SK-N-SH treated with all-trans-retinoic acid at 6 μM for 48 hours (cell line): ENCODE data around the gene NAGLU.

Experiments
- ATAC-seq: fragments of 200-7000 bp; cut with Tn5 transposase; 3 replicates; pipeline ENCODE4 v1.9.1; 2020; ENCODE audit warnings: mild to moderate bottlenecking, moderate library complexity
- ARNTL ChIP-seq: fragments of 450-650 bp; formaldehyde crosslinking; IDR thresholded peaks from 2 replicates; pipeline ENCODE4 v1.5.0; 2020; ENCODE audit warnings: low read depth, mild to moderate bottlenecking, moderate library complexity, borderline replicate concordance
- BACH2 ChIP-seq: fragments of 250-450 bp; sonication (Bioruptor Pico); IDR thresholded peaks from 2 replicates; pipeline ENCODE4 v1.9.0; 2021; ENCODE audit warnings: mild to moderate bottlenecking, borderline replicate concordance
- CSDC2 ChIP-seq: fragments of 250-450 bp; sonication (Bioruptor Pico); IDR thresholded peaks from 2 replicates; pipeline ENCODE4 v1.5.0; 2020; ENCODE audit warnings: mild to moderate bottlenecking, moderate library complexity
- ESRRG ChIP-seq: fragments of 250-450 bp; sonication (Bioruptor Pico); IDR thresholded peaks from 2 replicates; pipeline ENCODE4 v1.6.1; 2021; ENCODE audit warnings: mild to moderate bottlenecking
- ISL1 ChIP-seq: fragments of 250-450 bp; sonication (Bioruptor Pico); IDR thresholded peaks from 2 replicates; pipeline ENCODE4 v2.1.2; 2022; ENCODE audit warnings: mild to moderate bottlenecking, moderate library complexity
- OSR1 ChIP-seq: fragments of 250-450 bp; sonication (Bioruptor Pico); IDR thresholded peaks from 2 replicates; pipeline ENCODE4 v1.8.0; 2022; ENCODE audit warnings: moderate library complexity, mild to moderate bottlenecking, inconsistent platforms
- POU6F1 ChIP-seq: fragments of 250-450 bp; sonication (Bioruptor Pico); IDR thresholded peaks from 2 replicates; pipeline ENCODE4 v1.8.0; 2021; ENCODE audit warnings: low read depth, mild to moderate bottlenecking, moderate library complexity, borderline replicate concordance
- PPARA ChIP-seq: fragments of 250-450 bp; sonication (Bioruptor Pico); IDR thresholded peaks from 2 replicates; pipeline ENCODE4 v1.5.0; 2020; ENCODE audit warnings: mild to moderate bottlenecking, borderline replicate concordance
- RARB ChIP-seq: fragments of 250-450 bp; sonication (Bioruptor Pico); IDR thresholded peaks from 2 replicates; pipeline ENCODE4 v1.8.0; 2021; ENCODE audit warnings: mild to moderate bottlenecking, moderate library complexity
- SNAI2 ChIP-seq: fragments of 250-450 bp; sonication (Bioruptor Pico); IDR thresholded peaks from 2 replicates; pipeline ENCODE4 v1.5.0; 2020; ENCODE audit warnings: mild to moderate bottlenecking, moderate library complexity
- TCF4 ChIP-seq: fragments of 250-450 bp; sonication (Bioruptor Pico); IDR thresholded peaks from 2 replicates; pipeline ENCODE4 v1.8.0; 2021; ENCODE audit warnings: mild to moderate bottlenecking, moderate library complexity, borderline replicate concordance
- TOX ChIP-seq: fragments of 250-450 bp; sonication (Bioruptor Pico); IDR thresholded peaks from 2 replicates; pipeline ENCODE4 v1.8.0; 2021; ENCODE audit warnings: mild to moderate bottlenecking, moderate library complexity, borderline replicate concordance
- ZC3H10 ChIP-seq: fragments of 250-450 bp; sonication (Bioruptor Pico); IDR thresholded peaks from 2 replicates; pipeline ENCODE4 v1.5.1; 2021; ENCODE audit warnings: mild to moderate bottlenecking, moderate library complexity
- ZFP3 ChIP-seq: fragments of 250-450 bp; sonication (Bioruptor Pico); IDR thresholded peaks from 2 replicates; pipeline ENCODE4 v1.5.0; 2020; ENCODE audit warnings: mild to moderate bottlenecking, moderate library complexity
- ZFP30 ChIP-seq: fragments of 450-650 bp; formaldehyde crosslinking; IDR thresholded peaks from 2 replicates; pipeline ENCODE4 v1.5.0; 2022; ENCODE audit warnings: mild to moderate bottlenecking, moderate library complexity
- ZNF565 ChIP-seq: fragments of 450-650 bp; formaldehyde crosslinking; conservative IDR thresholded peaks from 2 replicates; pipeline ENCODE4 v1.5.0; 2020; ENCODE audit warnings: low read depth, mild to moderate bottlenecking, moderate library complexity
- ZNF70 ChIP-seq: fragments of 450-650 bp; formaldehyde crosslinking; IDR thresholded peaks from 2 replicates; pipeline ENCODE4 v1.5.0; 2020; ENCODE audit warnings: mild to moderate bottlenecking, moderate library complexity
- ZNF8 ChIP-seq: fragments of 450-650 bp; formaldehyde crosslinking; IDR thresholded peaks from 2 replicates; pipeline ENCODE4 v1.5.0; 2020; ENCODE audit warnings: mild to moderate bottlenecking, moderate library complexity
- TF ChIP-seq, protein P1 (sequence below): fragments of 250-450 bp; sonication (Bioruptor Pico); IDR thresholded peaks from 2 replicates; pipeline ENCODE4 v1.5.0; 2020; ENCODE audit warnings: mild to moderate bottlenecking, moderate library complexity
- TF ChIP-seq, protein P2 (sequence below): fragments of 250-450 bp; sonication (Bioruptor Pico); IDR thresholded peaks from 2 replicates; pipeline ENCODE4 v1.5.1; 2020; ENCODE audit warnings: low read depth, mild to moderate bottlenecking, moderate library complexity

Gene NAGLU

GRCh38 chr17:42527932-42528331 lies 8.1 kb upstream of the NAGLU start:
- TF ChIP-seq ZNF8 (CRISPR knock-in tag) (no peak), POU6F1 (CRISPR knock-in tag) (no peak), BACH2 (CRISPR knock-in tag) (no peak), RARB (CRISPR knock-in tag) (no peak), ZFP30 (CRISPR knock-in tag) (no peak), ESRRG (CRISPR knock-in tag) (no peak), TCF4 (no peak), OSR1 (CRISPR knock-in tag) (no peak), ARNTL (CRISPR knock-in tag) (no peak), ZC3H10 (CRISPR knock-in tag) (no peak), ZNF565 (CRISPR knock-in tag) (no peak), ISL1 (CRISPR knock-in tag) (no peak), PPARA (CRISPR knock-in tag) (no peak), ZFP3 (CRISPR knock-in tag) (no peak), SNAI2 (CRISPR knock-in tag) (no peak)
- TF ChIP-seq, protein P1, sequence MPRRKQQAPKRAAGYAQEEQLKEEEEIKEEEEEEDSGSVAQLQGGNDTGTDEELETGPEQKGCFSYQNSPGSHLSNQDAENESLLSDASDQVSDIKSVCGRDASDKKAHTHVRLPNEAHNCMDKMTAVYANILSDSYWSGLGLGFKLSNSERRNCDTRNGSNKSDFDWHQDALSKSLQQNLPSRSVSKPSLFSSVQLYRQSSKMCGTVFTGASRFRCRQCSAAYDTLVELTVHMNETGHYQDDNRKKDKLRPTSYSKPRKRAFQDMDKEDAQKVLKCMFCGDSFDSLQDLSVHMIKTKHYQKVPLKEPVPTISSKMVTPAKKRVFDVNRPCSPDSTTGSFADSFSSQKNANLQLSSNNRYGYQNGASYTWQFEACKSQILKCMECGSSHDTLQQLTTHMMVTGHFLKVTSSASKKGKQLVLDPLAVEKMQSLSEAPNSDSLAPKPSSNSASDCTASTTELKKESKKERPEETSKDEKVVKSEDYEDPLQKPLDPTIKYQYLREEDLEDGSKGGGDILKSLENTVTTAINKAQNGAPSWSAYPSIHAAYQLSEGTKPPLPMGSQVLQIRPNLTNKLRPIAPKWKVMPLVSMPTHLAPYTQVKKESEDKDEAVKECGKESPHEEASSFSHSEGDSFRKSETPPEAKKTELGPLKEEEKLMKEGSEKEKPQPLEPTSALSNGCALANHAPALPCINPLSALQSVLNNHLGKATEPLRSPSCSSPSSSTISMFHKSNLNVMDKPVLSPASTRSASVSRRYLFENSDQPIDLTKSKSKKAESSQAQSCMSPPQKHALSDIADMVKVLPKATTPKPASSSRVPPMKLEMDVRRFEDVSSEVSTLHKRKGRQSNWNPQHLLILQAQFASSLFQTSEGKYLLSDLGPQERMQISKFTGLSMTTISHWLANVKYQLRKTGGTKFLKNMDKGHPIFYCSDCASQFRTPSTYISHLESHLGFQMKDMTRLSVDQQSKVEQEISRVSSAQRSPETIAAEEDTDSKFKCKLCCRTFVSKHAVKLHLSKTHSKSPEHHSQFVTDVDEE (CRISPR knock-in tag), result no peak
- no peak for ATAC-seq

DNA sequence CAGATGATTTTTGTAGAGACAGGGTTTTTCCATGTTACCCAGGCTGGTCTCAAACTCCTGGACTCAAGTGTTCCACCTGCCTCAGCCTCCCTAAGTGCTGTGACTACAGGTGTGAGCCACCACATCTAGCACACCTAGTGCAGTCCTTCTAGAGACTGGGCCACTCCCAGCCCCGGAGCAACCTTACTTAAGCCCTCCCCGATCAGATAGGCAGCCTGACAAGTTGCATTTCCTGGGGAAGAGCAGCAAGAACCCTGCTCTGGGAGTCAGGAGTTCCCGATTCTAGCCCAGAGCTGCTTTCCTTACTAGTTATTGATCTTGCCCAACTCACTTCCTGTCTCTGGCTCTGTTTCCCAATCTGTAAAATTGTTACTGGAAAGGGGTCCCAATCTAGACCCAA lies 7.0 kb upstream of the NAGLU start:
- no peak for ATAC-seq
- TF ChIP-seq ISL1 (CRISPR knock-in tag) (no peak), POU6F1 (CRISPR knock-in tag) (no peak), ZNF70 (CRISPR knock-in tag) (no peak), SNAI2 (CRISPR knock-in tag) (no peak), ARNTL (CRISPR knock-in tag) (no peak), CSDC2 (no peak), PPARA (CRISPR knock-in tag) (no peak), TOX (CRISPR knock-in tag) (no peak)
- TF ChIP-seq, protein P2, sequence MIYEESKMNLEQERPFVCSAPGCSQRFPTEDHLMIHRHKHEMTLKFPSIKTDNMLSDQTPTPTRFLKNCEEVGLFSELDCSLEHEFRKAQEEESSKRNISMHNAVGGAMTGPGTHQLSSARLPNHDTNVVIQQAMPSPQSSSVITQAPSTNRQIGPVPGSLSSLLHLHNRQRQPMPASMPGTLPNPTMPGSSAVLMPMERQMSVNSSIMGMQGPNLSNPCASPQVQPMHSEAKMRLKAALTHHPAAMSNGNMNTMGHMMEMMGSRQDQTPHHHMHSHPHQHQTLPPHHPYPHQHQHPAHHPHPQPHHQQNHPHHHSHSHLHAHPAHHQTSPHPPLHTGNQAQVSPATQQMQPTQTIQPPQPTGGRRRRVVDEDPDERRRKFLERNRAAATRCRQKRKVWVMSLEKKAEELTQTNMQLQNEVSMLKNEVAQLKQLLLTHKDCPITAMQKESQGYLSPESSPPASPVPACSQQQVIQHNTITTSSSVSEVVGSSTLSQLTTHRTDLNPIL (CRISPR knock-in tag), result no peak

DNA sequence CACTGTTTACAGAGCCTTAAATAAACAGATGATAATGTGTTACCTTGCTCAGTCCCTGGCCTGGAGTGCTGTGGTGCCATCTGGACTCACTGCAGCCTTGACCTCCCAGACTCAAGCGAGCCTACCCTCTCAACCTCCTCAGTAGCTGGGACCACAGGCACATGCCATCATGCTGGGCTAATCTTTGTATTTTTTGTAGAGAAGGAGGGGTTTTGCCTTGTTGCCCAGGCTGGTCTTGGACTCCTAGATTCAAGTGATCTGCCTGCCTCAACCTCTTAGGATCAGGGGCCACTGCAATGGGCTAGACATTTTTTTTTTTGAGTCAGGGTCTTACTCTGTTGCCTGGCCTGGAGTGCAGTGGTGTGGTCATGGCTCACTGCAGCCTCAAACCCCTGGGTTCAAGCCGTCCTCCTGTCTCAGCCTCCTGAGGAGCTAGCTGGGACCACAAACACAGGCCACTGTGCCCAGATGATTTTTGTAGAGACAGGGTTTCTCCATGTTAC lies 5.0 kb upstream of the NAGLU start:
- ATAC-seq, result no peak

More for the DNA sequence above, 5.0 kb upstream of the NAGLU start:
- TF ChIP-seq PPARA (CRISPR knock-in tag) (no peak), TOX (CRISPR knock-in tag) (no peak), ZNF70 (CRISPR knock-in tag) (no peak), TCF4 (no peak)
